NCI-H146 treated with DMSO at 0.1 percent for 48 hours (cell line): ENCODE results near the gene STK10.

Experiments
- DNase-seq: peaks from one replicate; lab custom pipeline; 2025; ENCODE audit not compliant: unreplicated experiment; lab: John Stamatoyannopoulos, UW

STK10 gene

GRCh38 chr5:172091956-172092732 lies 95.9 kb downstream of the STK10 start:
- DNase-seq = no peak

GRCh38 chr5:172090976-172091547 lies 97.0 kb downstream of the STK10 start:
- no peak for DNase-seq

GRCh38 chr5:172089298-172090117 lies 98.5 kb downstream of the STK10 start:
- no peak for DNase-seq

GRCh38 chr5:172088801-172089200 lies 99.2 kb downstream of the STK10 start:
- DNase-seq = no peak

GRCh38 chr5:172086194-172086975 lies 101.6 kb downstream of the STK10 start:
- no peak for DNase-seq

- no peak for DNase-seq
Measured at GRCh38 chr5:172085738-172086137, 102.3 kb downstream of the STK10 start.

GRCh38 chr5:172082180-172082579 lies 105.8 kb downstream of the STK10 start:
- no peak for DNase-seq

GRCh38 chr5:172079876-172080275 lies 108.1 kb downstream of the STK10 start:
- no peak for DNase-seq

- no peak for DNase-seq
Measured at GRCh38 chr5:172078726-172079345, 109.2 kb downstream of the STK10 start.

GRCh38 chr5:172077664-172078425 lies 110.2 kb downstream of the STK10 start:
- DNase-seq = no peak

- DNase-seq = no peak
Measured at GRCh38 chr5:172076761-172077244, 111.2 kb downstream of the STK10 start.

- no peak for DNase-seq
Measured at GRCh38 chr5:172075656-172076055, 112.4 kb downstream of the STK10 start.

GRCh38 chr5:172074896-172075295 lies 113.1 kb downstream of the STK10 start:
- no peak for DNase-seq

- DNase-seq = no peak
Measured at GRCh38 chr5:172071309-172071875, 116.6 kb downstream of the STK10 start.

GRCh38 chr5:172065431-172066065 lies 122.5 kb downstream of the STK10 start:
- no peak for DNase-seq

GRCh38 chr5:172064766-172065165 lies 123.3 kb downstream of the STK10 start:
- no peak for DNase-seq

- no peak for DNase-seq
Measured at GRCh38 chr5:172064358-172064757, 123.7 kb downstream of the STK10 start.

- DNase-seq = no peak
Measured at GRCh38 chr5:172063463-172064235, 124.4 kb downstream of the STK10 start.
